ENCODE data around the gene GPX4.

Gene GPX4

GRCh38 chr19:1069009-1069779 lies 34.6 kb upstream of the GPX4 start:
- no peak for DNase-seq

- no peak for DNase-seq
Observed at GRCh38 chr19:1070576-1070930, 33.2 kb upstream of the GPX4 start.

- DNase-seq = no peak
Observed at GRCh38 chr19:1070931-1071791, 32.6 kb upstream of the GPX4 start.

- no peak for DNase-seq
Observed at GRCh38 chr19:1072371-1073015, 31.3 kb upstream of the GPX4 start.

- DNase-seq = no peak
Observed at GRCh38 chr19:1073063-1073955, 30.5 kb upstream of the GPX4 start.

GRCh38 chr19:1073956-1074517 lies 29.8 kb upstream of the GPX4 start:
- no peak for DNase-seq

- DNase-seq = no peak
Observed at GRCh38 chr19:1074544-1075283, 29.1 kb upstream of the GPX4 start.

GRCh38 chr19:1076046-1076386 lies 27.8 kb upstream of the GPX4 start:
- no peak for DNase-seq

GRCh38 chr19:1076951-1077350 lies 26.8 kb upstream of the GPX4 start:
- no peak for DNase-seq

GRCh38 chr19:1079566-1080111 lies 24.2 kb upstream of the GPX4 start:
- DNase-seq = no peak

GRCh38 chr19:1080360-1081161 lies 23.2 kb upstream of the GPX4 start:
- no peak for DNase-seq

GRCh38 chr19:1081301-1082164 lies 22.3 kb upstream of the GPX4 start:
- no peak for DNase-seq

GRCh38 chr19:1082165-1082927 lies 21.4 kb upstream of the GPX4 start:
- DNase-seq = peak; percentile 45

GRCh38 chr19:1082928-1083816 lies 20.6 kb upstream of the GPX4 start:
- DNase-seq = no peak

GRCh38 chr19:1084024-1084868 lies 19.5 kb upstream of the GPX4 start:
- no peak for DNase-seq

- no peak for DNase-seq
Observed at GRCh38 chr19:1085053-1085658, 18.6 kb upstream of the GPX4 start.

Data from eye (tissue), 1 donor.